DMS79 treated with DMSO at 0.1 percent for 48 hours (cell line): ENCODE results near the gene SETD2.
"Not testable (repeated sequence)": the region's sequence is repeated elsewhere in the genome, so short reads cannot be mapped to it uniquely, and the experiment has no call there.

Source experiments
- DNase-seq: peaks from one replicate; lab custom pipeline; 2025; lab: John Stamatoyannopoulos, UW

Gene SETD2

GRCh38 chr3:47034868-47035489, 128.9 kb downstream of the SETD2 start:
- no peak for DNase-seq

GRCh38 chr3:47031041-47031440, 132.9 kb downstream of the SETD2 start:
- DNase-seq, result not testable (repeated sequence)

GRCh38 chr3:47028667-47029066, 135.2 kb downstream of the SETD2 start:
- DNase-seq, result no peak

GRCh38 chr3:47028146-47028545, 135.8 kb downstream of the SETD2 start:
- DNase-seq, result no peak

- DNase-seq, result not testable (repeated sequence)
Observed at GRCh38 chr3:47026432-47026831, 137.5 kb downstream of the SETD2 start.

GRCh38 chr3:47024932-47025331, 139.0 kb downstream of the SETD2 start:
- no peak for DNase-seq

- no peak for DNase-seq
Observed at GRCh38 chr3:47022641-47023071, 141.3 kb downstream of the SETD2 start.

- DNase-seq, result no peak
Observed at GRCh38 chr3:47020311-47020710, 143.6 kb downstream of the SETD2 start.

- no peak for DNase-seq
Observed at GRCh38 chr3:47019201-47019600, 144.7 kb downstream of the SETD2 start.

GRCh38 chr3:47018269-47018611, 145.7 kb downstream of the SETD2 start:
- DNase-seq, result no peak

GRCh38 chr3:47017504-47018268, 146.2 kb downstream of the SETD2 start:
- peak; percentile 11 for DNase-seq

- no peak for DNase-seq
Observed at GRCh38 chr3:47016934-47017435, 146.9 kb downstream of the SETD2 start.

- DNase-seq, result no peak
Observed at GRCh38 chr3:47016086-47016933, 147.6 kb downstream of the SETD2 start.

GRCh38 chr3:47015151-47015550, 148.8 kb downstream of the SETD2 start:
- DNase-seq, result no peak

GRCh38 chr3:47014036-47014435, 149.9 kb downstream of the SETD2 start:
- DNase-seq, result no peak

- DNase-seq, result no peak
Observed at GRCh38 chr3:47013231-47013630, 150.7 kb downstream of the SETD2 start.

- DNase-seq, result no peak
Observed at GRCh38 chr3:47012342-47013230, 151.3 kb downstream of the SETD2 start.

- no peak for DNase-seq
Observed at GRCh38 chr3:47011371-47011770, 152.5 kb downstream of the SETD2 start.

GRCh38 chr3:47010910-47011309, 153.0 kb downstream of the SETD2 start:
- no peak for DNase-seq

GRCh38 chr3:47010111-47010712, 153.7 kb downstream of the SETD2 start:
- DNase-seq, result no peak
